BE2C (cell line): Measurements from ENCODE around the gene C14orf132.

Experiments
- DNase-seq: peaks from one replicate; pipeline ENCODE4 v3.0.0-alpha.2; 2020
- H3K27me3 ChIP-seq: fragments of 250-450 bp; sonication (Bioruptor Pico); 2 replicates; pipeline ENCODE4 v1.5.1; 2020; ENCODE audit warnings: mild to moderate bottlenecking
- H3K36me3 ChIP-seq: fragments of 250-450 bp; sonication (Bioruptor Pico); 2 replicates; pipeline ENCODE4 v1.5.1; 2020; ENCODE audit warnings: mild to moderate bottlenecking
- H3K4me1 ChIP-seq: fragments of 250-450 bp; sonication (Bioruptor Pico); 2 replicates; pipeline ENCODE4 v1.5.1; 2020
- H3K4me3 ChIP-seq: 2 replicates; pipeline ENCODE4 v1.5.1; 2011; ENCODE audit warnings: low read depth, low read length
- H3K9me3 ChIP-seq: fragments of 250-450 bp; sonication (Bioruptor Pico); 2 replicates; pipeline ENCODE4 v1.5.1; 2020
- CTCF ChIP-seq: IDR thresholded peaks from 2 replicates; pipeline ENCODE4 v1.5.1; 2012; ENCODE audit warnings: mild to moderate bottlenecking, low read depth, low read length

The C14orf132 gene

GRCh38 chr14:96097752-96098151 is 58.6 kb downstream of the C14orf132 start:
- H3K4me3 ChIP-seq = no peak overlapping the region
- H3K27me3 ChIP-seq = no peaks in the 10 kb centered on the region
- peaks cover 66% of the 10 kb centered on the region for H3K4me1 ChIP-seq
- no peaks in the 10 kb centered on the region for H3K9me3 ChIP-seq
- DNase-seq = no peak
- TF ChIP-seq CTCF = no peak
- peaks cover 4% of the 10 kb centered on the region for H3K36me3 ChIP-seq

- Histone ChIP-seq H3K9me3 (no peaks in the 10 kb centered on the region), H3K4me1 (peaks cover 59% of the 10 kb centered on the region), H3K4me3 (no peak overlapping the region), H3K36me3 (peaks cover 3% of the 10 kb centered on the region), H3K27me3 (no peaks in the 10 kb centered on the region)
- DNase-seq = peak; percentile 85
- TF ChIP-seq CTCF = peak; percentile 97
Measured at GRCh38 chr14:96098309-96098998, 59.3 kb downstream of the C14orf132 start.

- Histone ChIP-seq H3K9me3 (0 out of 2 replicates have a peak, but pooled peaks cover 1% of the 10 kb centered on the region), H3K36me3 (no peaks in the 10 kb centered on the region), H3K27me3 (no peaks in the 10 kb centered on the region), H3K4me3 (no peak overlapping the region), H3K4me1 (peaks cover 54% of the 10 kb centered on the region)
- DNase-seq = no peak
- no peak for TF ChIP-seq CTCF
Measured at GRCh38 chr14:96098999-96099335, 59.8 kb downstream of the C14orf132 start.

- H3K4me3 ChIP-seq = no peak overlapping the region
- peak; percentile 90 for DNase-seq
- H3K4me1 ChIP-seq = peaks cover 39% of the 10 kb centered on the region
- 0 out of 2 replicates have a peak, but pooled peaks cover 5% of the 10 kb centered on the region for H3K9me3 ChIP-seq
- TF ChIP-seq CTCF = peak; percentile 100
- H3K36me3 ChIP-seq = no peaks in the 10 kb centered on the region
- H3K27me3 ChIP-seq = no peaks in the 10 kb centered on the region
Measured at GRCh38 chr14:96100161-96101064, 61.3 kb downstream of the C14orf132 start.

GRCh38 chr14:96102081-96102856 is 63.1 kb downstream of the C14orf132 start:
- Histone ChIP-seq H3K36me3 (no peaks in the 10 kb centered on the region), H3K4me3 (no peak overlapping the region), H3K4me1 (peaks cover 28% of the 10 kb centered on the region), H3K27me3 (no peaks in the 10 kb centered on the region), H3K9me3 (0 out of 2 replicates have a peak, but pooled peaks cover 5% of the 10 kb centered on the region)
- no peak for TF ChIP-seq CTCF
- no peak for DNase-seq
